CD4-positive, alpha-beta T cell treated with Interleukin-21 for 1 hour (primary cell): ENCODE results near the gene ANKS1B.
"Not testable (repeated sequence)": the region's sequence is repeated elsewhere in the genome, so short reads cannot be mapped to it uniquely, and the experiment has no call there.

Experiments
- DNase-seq: peaks from one replicate; pipeline ENCODE4 v3.0.0-alpha.2; 2020

The ANKS1B gene

DNA sequence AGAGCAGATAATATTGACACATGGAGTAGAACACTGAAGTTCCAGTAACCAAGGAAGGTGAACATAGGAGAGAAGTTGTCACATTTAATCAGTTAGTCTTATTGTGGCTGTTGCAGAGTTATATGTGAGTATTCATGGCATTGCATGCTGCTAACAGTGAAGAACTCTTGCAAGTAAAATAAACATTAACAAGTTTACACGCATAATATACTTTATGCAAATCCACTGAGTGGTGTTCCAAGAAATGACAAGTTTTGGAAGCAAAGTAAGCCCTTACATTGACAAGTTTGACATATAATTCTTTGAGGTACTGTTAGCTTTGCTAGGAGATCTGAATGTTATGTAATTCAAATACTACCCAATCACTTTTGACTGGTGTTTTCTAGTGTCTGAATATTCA is 125.6 kb downstream of the ANKS1B start:
- no peak for DNase-seq

DNA sequence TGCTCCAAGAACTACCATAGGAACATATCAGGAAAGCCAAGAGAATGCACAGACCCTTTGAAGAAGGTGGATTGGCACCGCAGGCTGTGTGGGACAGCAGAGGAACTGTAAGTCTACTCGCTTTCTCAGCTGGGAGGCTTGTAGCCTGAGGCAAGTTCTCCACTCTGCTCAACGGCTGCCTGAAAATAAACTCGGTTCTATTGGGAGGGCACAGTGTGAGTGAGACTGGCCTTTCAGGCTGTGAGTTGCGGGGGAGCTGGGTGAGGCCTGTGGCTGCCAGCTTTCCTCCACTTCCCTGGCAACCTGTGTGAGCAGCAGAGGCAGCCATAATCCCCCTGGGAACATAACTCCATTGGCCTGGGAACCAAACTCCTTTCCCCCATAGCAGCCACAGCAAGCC is 132.1 kb downstream of the ANKS1B start:
- DNase-seq: no peak

DNA sequence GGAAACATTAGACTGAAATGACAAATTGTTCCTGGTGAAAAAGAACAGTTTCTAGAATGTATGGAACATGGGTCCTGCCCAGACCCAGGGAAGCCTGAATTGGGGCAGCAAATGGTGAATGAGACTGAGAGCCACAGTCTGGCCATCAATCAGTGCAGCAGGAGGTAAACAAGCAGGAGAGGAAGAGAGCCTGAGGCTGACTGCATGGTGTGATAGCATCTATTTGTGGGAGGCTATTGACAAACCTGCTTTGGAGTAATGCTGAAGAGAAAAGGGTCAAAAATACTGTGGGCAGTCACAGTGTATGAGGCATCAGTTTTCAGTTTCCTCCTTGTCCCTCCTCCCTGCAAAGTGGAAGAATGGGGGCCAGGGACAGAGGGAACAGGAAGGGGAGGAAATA is 136.8 kb downstream of the ANKS1B start:
- no peak for DNase-seq

DNA sequence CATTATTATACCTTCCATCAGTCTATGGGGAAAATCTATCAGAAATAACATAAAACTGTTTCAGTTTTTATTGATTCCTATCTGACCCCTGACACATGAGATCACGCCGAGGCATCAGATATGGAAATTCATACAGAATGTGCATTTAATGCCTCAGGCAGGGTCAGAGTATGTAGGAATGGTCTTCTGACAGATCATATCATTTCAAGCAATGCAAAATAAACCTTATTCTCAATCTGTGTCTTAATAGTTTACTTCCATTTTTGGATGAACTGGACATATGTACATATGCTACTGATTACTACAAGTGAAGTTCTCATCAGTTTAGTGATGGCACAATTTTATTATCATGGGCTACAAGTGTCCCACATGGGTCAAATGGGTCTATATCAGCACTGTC is 150.0 kb downstream of the ANKS1B start:
- DNase-seq: no peak

DNA sequence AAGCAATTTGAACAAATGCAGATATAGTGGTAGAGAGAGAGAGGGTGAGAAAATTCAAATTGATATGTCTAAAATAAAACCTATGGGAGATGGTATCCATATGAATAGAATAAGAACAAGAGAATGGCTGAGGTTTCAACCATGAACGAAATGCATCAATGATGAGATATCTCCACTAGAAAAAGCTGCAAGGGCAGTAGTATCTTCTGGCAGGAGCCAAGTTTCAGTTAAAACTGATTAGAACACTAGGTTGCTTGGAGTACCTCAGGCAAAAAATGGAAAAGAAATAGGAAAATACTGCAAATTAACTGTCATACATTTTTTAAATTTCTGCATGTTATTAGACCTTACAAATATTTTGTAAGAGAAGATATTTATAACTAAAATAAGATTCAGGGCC is 151.3 kb downstream of the ANKS1B start:
- DNase-seq: no peak

DNA sequence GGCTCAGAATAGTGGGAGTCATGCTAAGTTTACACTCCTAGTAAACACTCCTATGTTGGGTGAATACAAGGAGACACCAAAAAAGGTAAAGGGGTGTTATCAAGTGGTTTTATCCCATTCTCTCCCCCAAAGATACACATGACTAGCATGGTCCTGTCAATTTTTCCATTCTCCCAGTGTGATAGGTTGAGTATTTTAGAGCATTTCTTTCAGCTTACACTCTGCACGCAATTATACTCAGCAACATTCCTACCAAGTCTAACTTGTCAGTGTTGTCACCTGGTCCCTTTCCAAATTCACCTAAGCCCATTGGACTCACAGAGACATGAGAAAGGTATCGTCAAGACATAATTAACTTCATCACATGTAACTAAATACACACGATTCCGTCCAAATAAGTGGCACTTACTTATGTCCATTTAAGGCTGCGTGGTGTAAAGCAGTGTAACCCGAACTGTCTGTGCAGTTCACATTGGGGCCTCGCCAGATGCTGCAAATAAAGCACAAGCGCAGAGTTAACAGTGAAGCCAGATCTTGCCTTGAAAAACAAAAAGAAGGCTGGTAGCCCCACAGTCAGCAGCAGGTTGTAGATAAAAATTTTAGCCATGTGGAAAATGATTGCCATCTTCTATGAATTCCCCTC is 159.7 kb downstream of the ANKS1B start:
- DNase-seq: no peak

DNA sequence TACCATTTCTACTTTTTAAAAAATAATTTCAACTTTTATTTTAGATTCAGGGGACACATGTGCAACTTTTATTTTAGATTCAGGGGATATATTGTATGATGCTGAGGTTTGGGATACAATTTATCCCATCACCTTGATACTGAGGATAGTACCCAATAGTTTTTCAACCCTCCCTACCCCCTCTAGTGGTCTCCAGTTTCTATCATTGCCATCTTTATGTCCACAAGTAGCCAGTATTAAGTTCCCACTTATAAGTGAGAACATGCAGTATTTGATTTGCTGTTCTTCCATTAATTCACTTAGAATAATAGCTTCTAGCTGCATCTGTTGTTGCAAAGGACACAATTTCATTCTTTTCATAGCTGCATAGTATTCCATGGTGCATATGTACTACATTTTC is 162.5 kb downstream of the ANKS1B start:
- DNase-seq: no peak

DNA sequence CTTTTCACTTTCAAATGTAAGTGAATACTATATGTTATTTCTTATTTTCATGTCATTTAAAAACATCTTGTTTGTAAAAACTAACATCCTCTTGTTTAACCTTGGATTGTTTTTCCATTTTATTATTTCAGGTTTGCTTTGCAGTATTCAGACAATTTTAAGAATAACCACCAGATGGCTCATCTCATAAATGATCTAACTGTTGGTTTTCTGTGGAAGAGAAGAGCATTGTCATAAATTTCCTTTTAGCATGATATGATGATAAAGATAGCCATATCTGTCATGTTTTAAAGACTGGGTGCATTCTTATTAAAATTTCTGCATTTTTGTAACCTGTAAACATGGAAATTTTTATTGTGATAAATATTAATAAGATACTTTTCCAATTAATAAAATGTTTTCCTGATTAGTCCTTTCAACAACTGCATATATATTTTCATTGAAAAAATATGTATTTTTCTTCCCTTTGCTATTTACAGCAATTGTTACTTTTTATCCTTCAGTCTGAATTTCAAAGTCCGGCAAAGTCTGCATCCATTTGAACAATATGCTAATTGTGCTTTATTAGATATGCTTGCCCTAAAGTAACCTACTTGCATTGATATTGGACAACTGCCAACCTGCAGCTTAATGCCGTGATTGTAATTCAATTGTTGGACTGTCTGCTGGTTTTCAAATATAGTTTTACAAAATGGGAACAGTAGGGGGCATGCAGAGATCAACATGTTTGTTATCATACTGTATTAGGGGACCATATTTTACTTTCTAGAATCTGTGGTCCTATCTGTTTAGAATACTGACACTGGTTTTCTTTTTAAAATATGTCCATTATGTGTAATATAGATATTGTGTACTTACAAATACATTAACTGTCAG is 173.8 kb downstream of the ANKS1B start:
- DNase-seq: no peak

DNA sequence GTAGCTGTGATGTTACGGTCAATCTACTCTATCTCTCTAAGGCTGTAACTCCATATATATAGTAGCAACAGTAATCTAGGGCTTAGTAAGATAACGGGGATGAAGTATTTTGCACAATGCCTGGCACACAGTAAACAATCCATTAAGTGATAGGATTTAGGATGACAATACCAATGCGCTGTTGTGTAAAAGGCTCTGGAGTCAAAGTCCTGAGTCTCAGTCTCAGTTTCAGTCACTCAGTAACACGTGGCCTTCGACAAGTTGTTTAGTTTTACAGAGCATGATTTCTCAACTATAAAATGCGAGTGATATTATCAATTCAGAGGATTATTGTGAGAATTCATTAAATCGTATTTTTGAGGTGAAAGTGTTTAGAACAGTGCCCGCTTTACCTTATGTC is 174.8 kb downstream of the ANKS1B start:
- DNase-seq: no peak

DNA sequence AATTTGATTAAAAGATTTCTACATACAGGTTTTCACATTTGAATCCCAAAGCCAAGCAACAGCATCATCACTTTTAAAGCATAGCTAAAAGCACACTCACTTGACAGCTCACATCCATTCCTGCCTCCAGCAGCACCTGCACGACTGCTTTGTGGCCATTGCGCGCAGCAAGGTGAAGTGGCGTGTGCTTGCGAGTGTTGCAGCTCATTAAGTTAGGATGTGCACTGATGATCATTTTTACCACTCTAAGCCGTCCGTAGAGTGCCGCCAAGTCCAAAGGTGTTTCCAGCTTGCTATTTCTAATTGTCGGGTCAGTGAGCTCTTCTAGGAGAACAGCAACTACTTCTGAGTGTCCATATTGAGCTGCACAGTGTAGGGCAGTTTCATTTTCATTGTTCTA is 178.4 kb downstream of the ANKS1B start:
- DNase-seq: no peak

DNA sequence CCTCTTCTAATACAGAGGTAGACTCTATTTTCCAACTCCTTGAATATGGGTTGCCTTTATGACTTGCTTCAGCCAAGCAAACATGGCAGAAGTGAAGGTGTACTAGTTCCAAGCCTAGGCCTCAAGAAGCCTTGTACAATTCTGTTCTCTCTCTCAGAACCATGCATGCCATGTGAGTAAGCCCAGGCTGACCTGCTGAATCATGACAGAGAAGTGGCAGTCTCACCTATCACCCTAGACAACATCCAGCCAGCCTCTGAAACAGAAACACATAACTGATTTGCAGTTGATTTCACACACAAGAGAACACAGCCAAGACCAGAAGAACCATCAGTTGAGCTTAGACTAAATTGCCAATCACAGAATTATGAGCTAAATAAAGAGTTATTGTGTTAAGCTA is 180.0 kb downstream of the ANKS1B start:
- no peak for DNase-seq

DNA sequence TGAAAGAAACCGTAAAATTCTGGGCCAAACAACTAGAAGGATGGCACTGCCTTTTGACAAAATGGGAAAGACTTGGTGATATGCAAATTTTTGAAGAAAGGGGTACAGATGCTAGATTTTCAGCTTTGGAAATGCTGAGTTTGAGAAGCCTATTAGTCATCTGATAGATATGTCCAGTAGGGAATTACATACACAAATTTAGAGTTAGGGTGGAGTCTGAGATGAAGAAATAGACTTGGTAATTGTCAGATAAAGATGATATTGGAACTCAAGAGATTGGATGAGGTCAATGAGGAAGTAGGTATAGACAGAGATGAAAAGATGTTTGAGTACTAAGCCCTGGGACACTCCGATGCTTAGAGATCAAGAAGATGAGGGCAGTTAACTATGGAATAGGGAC is 184.1 kb downstream of the ANKS1B start:
- DNase-seq: no peak

DNA sequence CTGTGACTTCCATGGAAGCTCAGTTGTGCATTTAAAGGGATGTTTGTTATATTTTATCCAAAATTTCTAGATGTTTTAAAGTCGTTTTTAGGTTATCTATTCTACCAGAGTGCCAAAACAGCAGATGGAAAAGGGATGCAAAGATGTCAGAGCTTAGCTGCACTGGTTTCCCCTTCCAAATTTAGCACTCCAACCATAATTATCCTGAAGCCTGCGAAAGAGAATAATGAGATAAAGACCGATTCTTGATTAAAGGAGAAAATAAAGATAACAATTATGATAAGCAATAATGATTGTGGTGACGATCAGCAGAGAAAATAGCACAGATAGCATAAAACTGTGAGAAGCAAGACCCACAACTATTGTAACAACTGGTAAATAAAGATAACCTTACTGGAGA is 186.8 kb downstream of the ANKS1B start:
- DNase-seq: not testable (repeated sequence)

DNA sequence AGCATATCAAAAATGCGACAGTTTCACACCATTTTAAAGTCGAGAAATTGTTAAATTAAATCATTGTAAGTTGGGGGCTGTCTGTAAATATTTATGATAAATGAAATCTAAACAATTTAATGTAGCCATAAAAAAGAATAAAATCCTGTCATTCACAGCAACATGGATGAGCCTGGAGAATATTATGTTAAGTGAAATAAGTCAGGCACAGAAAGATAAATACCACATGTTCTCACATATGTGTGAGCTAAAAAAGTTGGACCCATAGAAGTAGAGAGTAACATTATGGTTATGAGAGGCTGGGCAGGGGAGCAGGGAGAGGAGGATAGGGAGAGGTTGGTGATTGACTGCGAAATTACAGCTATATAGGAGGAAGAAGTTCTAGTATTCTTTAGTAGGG is 201.3 kb downstream of the ANKS1B start:
- no peak for DNase-seq

DNA sequence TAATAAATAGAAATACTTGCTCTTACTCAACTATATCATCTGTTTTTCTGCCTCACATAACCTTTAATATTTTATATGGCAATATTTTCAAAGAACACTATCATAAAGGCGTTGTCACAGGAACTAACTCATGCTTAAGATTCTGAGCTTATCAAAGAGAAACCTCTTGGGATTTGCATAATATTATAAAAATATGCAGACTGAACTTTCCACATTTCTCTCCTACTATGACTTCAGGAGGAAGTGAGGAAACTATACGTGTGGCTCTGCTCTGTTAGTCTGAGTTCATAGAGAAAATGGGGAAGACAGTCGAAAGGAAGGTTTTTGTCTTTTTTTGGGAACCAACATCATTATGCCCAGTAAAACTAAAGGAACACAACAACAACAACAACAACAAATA is 212.5 kb downstream of the ANKS1B start:
- no peak for DNase-seq

DNA sequence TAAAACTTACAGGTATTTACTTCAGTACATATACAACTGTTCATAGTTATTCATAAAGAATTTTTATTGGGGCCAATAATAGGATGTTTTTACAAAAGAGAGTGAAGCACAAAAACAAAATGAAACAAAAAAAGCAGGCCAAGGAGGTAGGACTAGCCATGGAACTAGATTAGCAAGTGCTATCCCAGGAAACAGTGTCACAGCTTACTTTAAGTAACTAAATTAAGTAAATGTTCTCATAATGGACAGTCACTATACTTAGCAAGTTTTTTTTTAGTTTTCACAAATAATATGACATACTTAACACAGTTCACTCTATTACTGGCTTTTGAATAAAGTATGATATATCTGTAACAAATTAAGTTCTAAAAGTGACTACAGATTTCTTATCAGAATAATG is 213.1 kb downstream of the ANKS1B start:
- no peak for DNase-seq

DNA sequence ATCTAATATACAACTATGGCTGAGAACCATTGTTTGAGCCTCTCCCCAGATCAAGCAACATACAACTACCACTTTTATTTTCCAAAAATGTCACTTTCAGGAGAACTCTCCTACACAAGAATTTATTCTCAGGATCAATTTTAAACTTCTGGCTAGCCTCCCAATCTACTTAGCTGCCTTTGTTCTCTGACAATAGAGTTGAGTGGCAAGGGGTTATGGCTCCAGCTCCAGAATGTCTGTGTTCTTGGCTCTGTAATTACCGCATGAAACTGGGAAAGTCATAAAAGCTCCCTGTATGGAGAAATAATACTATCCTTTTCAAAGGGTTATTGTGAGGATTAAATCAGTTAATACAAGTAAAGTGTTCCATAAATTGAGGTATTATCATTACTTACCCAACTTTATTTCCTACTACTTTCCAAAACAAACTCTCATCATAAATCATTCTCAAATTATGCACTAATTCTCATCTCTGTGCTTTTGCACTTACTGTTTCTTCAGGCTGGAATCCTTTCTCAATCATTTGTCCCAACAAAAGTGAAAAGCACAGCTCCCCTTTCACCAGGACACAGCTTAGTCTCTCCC is 215.2 kb downstream of the ANKS1B start:
- DNase-seq: no peak

DNA sequence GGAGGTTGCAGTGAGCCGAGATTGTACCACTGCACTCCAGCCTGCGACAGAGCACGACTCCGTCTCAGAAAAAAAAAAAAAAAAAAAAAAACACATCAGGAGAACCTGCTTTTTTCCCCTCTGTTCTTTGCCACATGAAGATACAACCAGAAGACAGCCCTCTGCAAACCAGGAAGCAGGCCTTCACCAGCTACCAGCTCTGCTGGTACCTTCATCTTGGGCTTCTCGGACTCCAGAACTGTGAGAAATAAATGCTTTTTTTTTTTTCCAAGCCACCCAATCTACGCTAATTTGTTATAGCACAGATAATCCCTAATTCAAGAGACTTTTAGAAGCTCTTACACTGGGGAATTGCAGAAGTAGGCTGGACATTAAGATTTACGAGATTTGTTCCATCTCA is 216.0 kb downstream of the ANKS1B start:
- no peak for DNase-seq

DNA sequence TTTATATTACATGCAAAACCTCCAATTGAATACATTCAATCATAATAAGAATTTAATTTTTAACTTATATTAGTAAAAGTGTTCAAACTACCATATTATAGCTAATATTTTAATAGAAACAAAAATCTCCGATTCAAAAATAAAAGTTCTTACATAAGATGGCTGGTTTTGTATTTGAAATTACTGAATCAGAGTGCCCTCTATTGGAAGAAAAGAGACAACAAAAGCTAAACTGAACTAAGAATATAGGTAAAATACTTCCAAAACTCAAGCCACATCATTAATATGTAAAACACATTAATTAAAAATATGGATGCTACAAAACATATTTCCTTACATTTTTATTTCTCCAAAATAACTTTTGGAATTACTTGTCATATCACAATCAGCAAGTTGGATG is 216.9 kb downstream of the ANKS1B start:
- no peak for DNase-seq

DNA sequence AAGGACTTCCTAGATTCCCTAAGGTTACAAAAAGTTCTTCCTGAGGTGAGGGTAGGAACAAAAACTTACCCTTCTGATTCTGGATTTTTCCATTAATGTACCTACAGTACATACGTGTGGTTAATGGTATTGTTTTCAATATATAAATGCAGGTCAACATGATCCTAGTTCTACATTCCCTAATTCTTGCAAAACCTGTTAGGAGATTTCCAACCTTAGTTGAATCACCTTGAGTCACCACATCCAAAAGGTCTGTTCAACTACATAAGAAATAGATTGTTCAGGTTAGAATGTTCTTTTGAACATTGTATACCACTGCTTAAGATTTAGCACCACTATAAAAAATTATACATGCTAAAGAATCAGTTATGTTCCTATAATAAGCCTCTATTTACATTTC is 218.3 kb downstream of the ANKS1B start:
- no peak for DNase-seq

DNA sequence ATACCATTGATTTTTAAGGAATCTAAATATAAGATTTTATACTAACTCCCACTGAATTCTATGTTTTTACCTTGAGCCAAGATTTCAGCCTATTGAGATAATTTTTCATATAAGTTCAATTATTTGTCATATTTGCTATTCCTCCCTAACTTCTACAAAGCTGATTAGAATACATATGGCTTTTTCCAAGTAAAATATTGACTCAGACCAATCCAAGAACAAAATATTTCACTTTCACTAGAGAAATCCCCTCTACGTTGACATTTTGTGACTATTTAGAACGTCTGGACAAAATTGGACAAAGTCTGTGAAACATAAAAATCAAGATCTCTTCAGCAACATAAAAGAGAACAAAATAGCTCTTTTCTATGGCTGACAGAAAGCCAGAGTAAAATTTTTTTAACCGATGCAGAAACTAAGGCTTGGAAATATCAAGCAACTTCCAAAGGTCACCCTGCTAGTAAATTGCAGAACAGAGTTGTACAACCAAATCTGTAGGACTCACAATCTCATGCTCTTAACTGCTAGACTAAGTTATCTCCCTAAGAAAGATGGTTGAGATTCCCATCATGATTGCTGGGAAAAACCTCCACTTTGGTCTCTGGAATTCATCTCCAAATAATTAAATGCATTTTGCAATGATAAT is 219.1 kb downstream of the ANKS1B start:
- no peak for DNase-seq

DNA sequence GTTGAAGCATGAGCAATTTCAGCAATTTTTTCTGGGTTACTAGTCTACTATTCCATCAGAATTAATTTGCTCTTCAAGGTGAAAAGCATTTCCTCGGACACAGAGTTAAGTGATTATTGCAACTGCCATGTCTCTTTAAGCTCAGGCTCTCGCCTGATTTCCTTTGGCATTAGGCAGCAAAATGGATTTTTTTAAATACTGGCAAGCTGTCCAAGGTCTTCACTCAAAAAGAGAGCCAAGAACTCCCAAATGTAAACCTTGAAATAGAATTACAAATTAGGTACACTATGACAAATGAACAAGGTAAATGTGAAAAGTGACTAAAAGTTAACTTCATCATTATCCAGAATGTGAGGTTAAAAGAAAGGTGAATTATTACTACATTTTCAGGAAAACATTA is 225.3 kb downstream of the ANKS1B start:
- no peak for DNase-seq

DNA sequence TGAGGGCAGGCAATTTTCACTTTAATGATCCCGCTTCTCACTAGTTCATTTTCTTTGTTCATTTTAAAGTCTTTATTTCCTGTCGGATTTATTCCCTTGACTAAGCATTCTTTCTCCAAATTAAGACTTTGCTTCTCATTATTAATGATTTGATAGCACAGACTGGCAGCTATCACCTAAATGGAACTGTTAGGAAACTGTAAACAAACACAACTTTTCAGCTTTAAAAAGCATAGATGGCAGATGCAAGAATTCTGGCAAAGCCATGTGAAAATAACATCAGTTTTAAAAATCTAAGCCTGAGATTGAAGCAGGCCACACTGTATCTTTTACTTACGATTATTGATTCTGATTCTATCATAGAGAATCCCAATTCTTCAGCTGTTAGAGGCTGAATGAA is 225.7 kb downstream of the ANKS1B start:
- no peak for DNase-seq

DNA sequence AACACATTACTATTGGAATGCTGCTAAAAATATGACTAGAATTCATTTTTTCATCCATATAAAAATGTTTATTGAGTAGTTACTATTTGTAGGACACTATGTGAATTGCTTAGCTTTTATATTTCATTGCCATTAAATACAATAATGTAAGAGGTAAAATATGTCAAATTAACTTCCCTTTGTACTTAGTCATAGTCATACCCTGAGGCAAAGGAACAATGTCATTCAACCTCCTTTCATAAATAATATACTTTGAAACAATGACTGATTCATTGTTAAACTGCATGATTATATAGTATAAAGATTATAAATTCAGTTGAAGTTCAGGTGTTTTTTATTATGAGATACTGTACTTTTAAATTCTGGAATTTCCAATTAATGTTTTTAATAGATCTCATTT is 232.0 kb downstream of the ANKS1B start:
- no peak for DNase-seq
